H1 (cell line): ENCODE results near the gene BCAS4. TPM values are rescaled to one million over a fixed set of nuclear protein-coding genes. Genes with fewer than 3 reads are reported as not detected.

Experiments used
- CTCF ChIA-PET: fragments of 300-600 bp; sonication (Branson Sonifier 250); formaldehyde crosslinking; loops from one replicate; lab custom pipeline; 2021; ENCODE audit not compliant: partially characterized antibody; lab: Charles Lee
- POLR2A ChIA-PET: fragments of 300-600 bp; sonication (Branson Sonifier 250); formaldehyde crosslinking; loops from one replicate; lab custom pipeline; 2021; ENCODE audit warnings: inconsistent platforms; ENCODE audit not compliant: partially characterized antibody; lab: Charles Lee
- DNase-seq, 2 experiments: peaks; one replicate each; pipeline versions ENCODE4 v3.0.0 to v3.0.0-alpha.2; 2010 to 2022; ENCODE audit warnings: low spot score in 2 of 2, low read depth in 1 of 2, mixed read lengths in 1 of 2
- FAIRE-seq: peaks from 2 replicates; lab custom pipeline; 2011; peaks lifted over from hg19 to GRCh38; lab: Jason Lieb, UNC
- H2AFZ ChIP-seq: 2 replicates; pipeline ENCODE4 v1.8.1; 2012; ENCODE audit warnings: low read length, inconsistent platforms
- H2AK5ac ChIP-seq: 2 replicates; pipeline ENCODE4 v1.6.1; 2013; ENCODE audit warnings: low read depth, low read length
- H2BK120ac ChIP-seq: replicated peaks from 2 replicates; pipeline ENCODE3; 2013; ENCODE audit warnings: low read depth, low read length, inconsistent platforms
- H2BK12ac ChIP-seq: 2 replicates; pipeline ENCODE4 v1.6.1; 2013; ENCODE audit warnings: low read depth, low read length
- H2BK15ac ChIP-seq: 2 replicates; pipeline ENCODE4 v1.6.1; 2013; ENCODE audit warnings: low read length
- H2BK20ac ChIP-seq: 2 replicates; pipeline ENCODE4 v1.6.1; 2013; ENCODE audit warnings: low read length
- H2BK5ac ChIP-seq: 2 replicates; pipeline ENCODE4 v1.6.1; 2013; ENCODE audit warnings: low read depth, low read length
- H3K14ac ChIP-seq: 2 replicates; pipeline ENCODE4 v1.6.1; 2013; ENCODE audit warnings: inconsistent platforms; ENCODE audit not compliant: insufficient read length
- H3K18ac ChIP-seq: 2 replicates; pipeline ENCODE4 v1.6.1; 2013; ENCODE audit warnings: low read length; ENCODE audit errors: extremely low read depth
- H3K23ac ChIP-seq: 2 replicates; pipeline ENCODE4 v1.6.1; 2013; ENCODE audit warnings: inconsistent platforms; ENCODE audit not compliant: insufficient read length
- H3K23me2 ChIP-seq: 2 replicates; pipeline ENCODE4 v1.6.1; 2013; ENCODE audit warnings: low read depth, low read length
- H3K27ac ChIP-seq: 2 replicates; pipeline ENCODE4 v1.6.1; 2011; ENCODE audit warnings: low read depth, low read length, inconsistent platforms
- H3K27me3 ChIP-seq, 4 experiments: replicated peaks in 1 of 4; 1 replicate in 1 of 4; 2 replicates in 3 of 4; pipeline versions ENCODE4 v1.6.1 to v1.8.1; 2011 to 2013; ENCODE audit warnings: low read length in 3 of 4, mild to moderate bottlenecking in 3 of 4, inconsistent platforms in 2 of 4, mixed read lengths in 2 of 4, moderate library complexity in 1 of 4; ENCODE audit not compliant: control insufficient read depth in 3 of 4, insufficient read depth in 3 of 4; ENCODE audit errors: extremely low read depth in 1 of 4
- H3K36me3 ChIP-seq, 4 experiments: 2 replicates each; pipeline versions ENCODE4 v1.6.1 to v1.8.1; 2011 to 2013; ENCODE audit warnings: mild to moderate bottlenecking in 4 of 4, low read length in 3 of 4, moderate library complexity in 2 of 4, control low read depth in 1 of 4, inconsistent platforms in 1 of 4; ENCODE audit not compliant: insufficient read depth in 4 of 4, control insufficient read depth in 2 of 4
- H3K4ac ChIP-seq: replicated peaks from 2 replicates; pipeline ENCODE3; 2013; ENCODE audit warnings: low read length, low read depth, mixed read lengths, inconsistent platforms; ENCODE audit not compliant: insufficient read length
- H3K4me1 ChIP-seq, 4 experiments: replicated peaks in 1 of 4; 1 replicate in 1 of 4; 2 replicates in 3 of 4; pipeline versions ENCODE4 v1.6.1 to v1.8.1; 2011 to 2013; ENCODE audit warnings: low read length in 3 of 4, inconsistent platforms in 2 of 4, mixed read lengths in 1 of 4; ENCODE audit not compliant: insufficient read depth in 4 of 4, control insufficient read depth in 3 of 4
- H3K4me2 ChIP-seq, 2 experiments: 2 replicates each; pipeline versions ENCODE4 v1.6.1 to v1.8.1; 2011 to 2013; ENCODE audit warnings: low read depth in 2 of 2, low read length in 2 of 2, control low read depth in 1 of 2, inconsistent platforms in 1 of 2, mild to moderate bottlenecking in 1 of 2; ENCODE audit not compliant: insufficient read depth in 1 of 2
- H3K4me3 ChIP-seq, 4 experiments: fragments of 200-600, 300-600 bp in 1 of 4; sonication (generic), shearing (Covaris generic), sonication (Bioruptor Twin) in 1 of 4; 2 replicates each; pipeline versions ENCODE4 v1.5.1 to v1.8.1; 2011 to 2016; ENCODE audit warnings: low read length in 4 of 4, low read depth in 3 of 4, control low read depth in 2 of 4, inconsistent platforms in 2 of 4, mild to moderate bottlenecking in 2 of 4, mixed read lengths in 1 of 4, moderate library complexity in 1 of 4; ENCODE audit not compliant: insufficient read depth in 2 of 4; ENCODE audit errors: extremely low read depth in 1 of 4
- H3K56ac ChIP-seq: replicated peaks from 2 replicates; pipeline ENCODE3; 2013; ENCODE audit warnings: low read depth, mild to moderate bottlenecking, mixed read lengths, low read length, inconsistent platforms; ENCODE audit not compliant: insufficient read length
- H3K79me1 ChIP-seq: 2 replicates; pipeline ENCODE4 v1.6.1; 2013; ENCODE audit warnings: low read depth, low read length, control low read depth
- H3K79me2 ChIP-seq, 2 experiments: 2 replicates each; pipeline versions ENCODE4 v1.6.1 to v1.8.1; 2012 to 2013; ENCODE audit warnings: low read length in 2 of 2, mild to moderate bottlenecking in 2 of 2, inconsistent platforms in 1 of 2; ENCODE audit not compliant: insufficient read depth in 2 of 2, control insufficient read depth in 1 of 2
- H3K9ac ChIP-seq, 4 experiments: replicated peaks in 1 of 4; 1 replicate in 1 of 4; 2 replicates in 3 of 4; pipeline versions ENCODE4 v1.6.1 to v1.8.1; 2011 to 2013; ENCODE audit warnings: low read depth in 3 of 4, low read length in 3 of 4, control low read depth in 2 of 4, mild to moderate bottlenecking in 2 of 4, moderate library complexity in 2 of 4, inconsistent platforms in 1 of 4; ENCODE audit errors: extremely low read depth in 1 of 4
- H3K9me3 ChIP-seq, 2 experiments: 2 replicates each; pipeline versions ENCODE4 v1.6.1 to v1.8.1; 2012 to 2013; ENCODE audit warnings: mild to moderate bottlenecking in 2 of 2, moderate library complexity in 2 of 2, control low read depth in 1 of 2, inconsistent platforms in 1 of 2, low read depth in 1 of 2, low read length in 1 of 2, mixed read lengths in 1 of 2; ENCODE audit not compliant: insufficient read depth in 2 of 2
- H4K20me1 ChIP-seq, 2 experiments: replicated peaks in 1 of 2; 2 replicates each; pipeline versions ENCODE3 to v1.8.1; 2011 to 2013; ENCODE audit warnings: inconsistent platforms in 2 of 2, low read length in 2 of 2, mild to moderate bottlenecking in 1 of 2; ENCODE audit not compliant: insufficient read depth in 2 of 2, control insufficient read depth in 1 of 2
- H4K5ac ChIP-seq: 2 replicates; pipeline ENCODE4 v1.6.1; 2013; ENCODE audit warnings: low read length, low read depth, mixed read lengths, inconsistent platforms; ENCODE audit not compliant: insufficient read length
- H4K8ac ChIP-seq: 2 replicates; pipeline ENCODE4 v1.8.0; 2013; ENCODE audit warnings: mild to moderate bottlenecking, moderate library complexity, low read length, inconsistent platforms; ENCODE audit not compliant: insufficient read depth; ENCODE audit errors: extremely low read depth
- H4K91ac ChIP-seq: replicated peaks from 2 replicates; pipeline ENCODE3; 2013; ENCODE audit warnings: low read length, mixed read lengths, inconsistent platforms; ENCODE audit not compliant: insufficient read length
- GTF2F1 ChIP-seq: IDR thresholded peaks from 2 replicates; pipeline ENCODE4 v1.6.1; 2012; ENCODE audit warnings: low read depth, low read length, improper control_type of control experiment, borderline replicate concordance
- KDM4A ChIP-seq: IDR thresholded peaks from one replicate; pipeline ENCODE4 v1.7.1; 2012; ENCODE audit warnings: low read depth, mild to moderate bottlenecking, moderate library complexity, low read length, inconsistent platforms; ENCODE audit not compliant: severe bottlenecking
- SAP30 ChIP-seq: fragments of 300-600 bp; sonication (generic); IDR thresholded peaks from 2 replicates; pipeline ENCODE4 v1.7.1; 2012; ENCODE audit warnings: low read length, moderate library complexity, mild to moderate bottlenecking, inconsistent platforms; ENCODE audit not compliant: insufficient read depth, insufficient replicate concordance
- WGBS, 2 experiments: shearing (Covaris generic) in 1 of 2; methylation state at CpG; one replicate each; pipeline versions ENCODE4 v1.1.6 to v1.1.7; 2013 to 2015; ENCODE audit warnings: low lambda C conversion rate in 2 of 2, mixed read lengths in 2 of 2, inconsistent platforms in 1 of 2, low coverage in 1 of 2, missing lambda C conversion rate in 1 of 2; ENCODE audit not compliant: insufficient replicate concordance in 2 of 2, insufficient coverage in 1 of 2, insufficient read length in 1 of 2; ENCODE audit errors: extremely low coverage in 1 of 2, missing lambda C conversion rate in 1 of 2; 5-methylcytosine and 5-hydroxymethylcytosine counted together
- polyA plus RNA-seq, 7 experiments: library from polyadenylated mRNA; depleted of rRNA in 3 of 7; stranded (reverse) in 5 of 7; unstranded in 2 of 7; fragments of >200 nt in 5 of 7; fragments of 200-250 nt in 2 of 7; gene quantifications; 1 replicate in 5 of 7; 2 replicates in 1 of 7; 4 replicates in 1 of 7; pipeline versions ENCODE4 v1.2.1 to v1.2.3, GENCODE V29; 2011 to 2013; ENCODE audit warnings: missing spikeins in 2 of 7, mixed read lengths in 2 of 7
- total RNA-seq: library from RNA; stranded (reverse); fragmentation: NEBNext Ultra II Directional; extraction: Animal tissue kit (Norgen Biotek cat#: 25700); gene quantifications from 2 replicates; pipeline ENCODE4 v1.2.1, GENCODE V29; 2021

Gene BCAS4
- total and polyA plus RNA-seq, 2 of the 8 experiments (the other 6 are each of a cell fraction or from before 2014, with no cell fraction given) = 21.2 to 23.6 TPM

- Histone ChIP-seq H3K4me1 (no peaks in the 10 kb centered on the region; a peak in 1 of 7 replicates), H2BK120ac (no peak overlapping the region), H2BK15ac (no peak overlapping the region), H4K91ac (no peak overlapping the region), H3K56ac (no peak overlapping the region), H4K8ac (no peak overlapping the region), H2BK12ac (no peak overlapping the region), H3K23me2 (no peaks in the 10 kb centered on the region), H2BK5ac (no peak overlapping the region), H3K18ac (no peak overlapping the region), H3K27me3 (no peaks in the 10 kb centered on the region), H2AFZ (no peak overlapping the region), H3K9ac (no peak overlapping the region), H3K36me3 (no peaks in the 10 kb centered on the region; a peak in 1 of 8 replicates), H3K4me2 (no peak overlapping the region), H4K5ac (no peak overlapping the region), H3K14ac (no peak overlapping the region), H3K4ac (no peak overlapping the region), H3K27ac (no peak overlapping the region), H3K9me3 (no peaks in the 10 kb centered on the region), H3K79me1 (no peaks in the 10 kb centered on the region), H3K23ac (no peak overlapping the region), H4K20me1 (no peaks in the 10 kb centered on the region), H2AK5ac (no peak overlapping the region), H3K79me2 (no peaks in the 10 kb centered on the region), H3K4me3 (no peak overlapping the region), H2BK20ac (no peak overlapping the region)
- ChIA-PET CTCF (no interaction called here), POLR2A (interaction anchor here (1.1 kb wide), 1 partner anchor 13 kb away, joined by 3 read pairs; no protein-coding TSS in a partner anchor)
- 91% methylated on average over 5 of the region's 5 CpGs; no CpG with 5 or more reads in 1 of the 2 experiments for WGBS, 2 experiments
- FAIRE-seq (no peak), DNase-seq (no peak)
- TF ChIP-seq SAP30 (no peak), KDM4A (no peak), GTF2F1 (no peak)
Measured at GRCh38 chr20:50834599-50835005, 39.7 kb downstream of the BCAS4 start.
